ENCODE results near the gene IFT122.

IFT122 gene

DNA sequence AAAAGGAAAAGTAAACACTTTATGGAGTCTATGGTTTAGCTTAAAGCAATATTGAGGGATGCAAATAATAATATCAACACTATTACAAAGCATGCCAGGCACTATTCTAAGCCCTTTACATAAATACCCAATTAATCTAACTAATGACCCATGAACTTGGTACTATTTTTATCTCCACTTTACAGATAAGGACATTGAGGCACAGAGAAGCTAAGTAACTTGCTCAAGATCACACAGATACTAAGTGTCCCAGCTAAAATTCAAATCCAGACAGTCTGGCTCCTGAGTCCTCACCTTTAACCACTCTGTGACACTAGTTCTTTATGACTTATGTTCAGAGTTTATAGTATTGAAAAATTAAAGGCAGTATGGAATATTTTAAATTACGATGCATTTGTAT, 5.9 kb upstream of the IFT122 start:
- TF ChIP-seq SPI1 (IDR thresholded peaks at IDR 0.05; ENCODE audit: borderline replicate concordance, low read depth): no peak
- TF ChIP-seq GABPA (IDR thresholded peaks at IDR 0.05; ENCODE audit: low read depth): no peak
- TF ChIP-seq, protein P1, sequence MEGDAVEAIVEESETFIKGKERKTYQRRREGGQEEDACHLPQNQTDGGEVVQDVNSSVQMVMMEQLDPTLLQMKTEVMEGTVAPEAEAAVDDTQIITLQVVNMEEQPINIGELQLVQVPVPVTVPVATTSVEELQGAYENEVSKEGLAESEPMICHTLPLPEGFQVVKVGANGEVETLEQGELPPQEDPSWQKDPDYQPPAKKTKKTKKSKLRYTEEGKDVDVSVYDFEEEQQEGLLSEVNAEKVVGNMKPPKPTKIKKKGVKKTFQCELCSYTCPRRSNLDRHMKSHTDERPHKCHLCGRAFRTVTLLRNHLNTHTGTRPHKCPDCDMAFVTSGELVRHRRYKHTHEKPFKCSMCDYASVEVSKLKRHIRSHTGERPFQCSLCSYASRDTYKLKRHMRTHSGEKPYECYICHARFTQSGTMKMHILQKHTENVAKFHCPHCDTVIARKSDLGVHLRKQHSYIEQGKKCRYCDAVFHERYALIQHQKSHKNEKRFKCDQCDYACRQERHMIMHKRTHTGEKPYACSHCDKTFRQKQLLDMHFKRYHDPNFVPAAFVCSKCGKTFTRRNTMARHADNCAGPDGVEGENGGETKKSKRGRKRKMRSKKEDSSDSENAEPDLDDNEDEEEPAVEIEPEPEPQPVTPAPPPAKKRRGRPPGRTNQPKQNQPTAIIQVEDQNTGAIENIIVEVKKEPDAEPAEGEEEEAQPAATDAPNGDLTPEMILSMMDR (IDR thresholded peaks at IDR 0.05; ENCODE audit: insufficient read depth, low read length): no peak
- TF ChIP-seq, protein P2, sequence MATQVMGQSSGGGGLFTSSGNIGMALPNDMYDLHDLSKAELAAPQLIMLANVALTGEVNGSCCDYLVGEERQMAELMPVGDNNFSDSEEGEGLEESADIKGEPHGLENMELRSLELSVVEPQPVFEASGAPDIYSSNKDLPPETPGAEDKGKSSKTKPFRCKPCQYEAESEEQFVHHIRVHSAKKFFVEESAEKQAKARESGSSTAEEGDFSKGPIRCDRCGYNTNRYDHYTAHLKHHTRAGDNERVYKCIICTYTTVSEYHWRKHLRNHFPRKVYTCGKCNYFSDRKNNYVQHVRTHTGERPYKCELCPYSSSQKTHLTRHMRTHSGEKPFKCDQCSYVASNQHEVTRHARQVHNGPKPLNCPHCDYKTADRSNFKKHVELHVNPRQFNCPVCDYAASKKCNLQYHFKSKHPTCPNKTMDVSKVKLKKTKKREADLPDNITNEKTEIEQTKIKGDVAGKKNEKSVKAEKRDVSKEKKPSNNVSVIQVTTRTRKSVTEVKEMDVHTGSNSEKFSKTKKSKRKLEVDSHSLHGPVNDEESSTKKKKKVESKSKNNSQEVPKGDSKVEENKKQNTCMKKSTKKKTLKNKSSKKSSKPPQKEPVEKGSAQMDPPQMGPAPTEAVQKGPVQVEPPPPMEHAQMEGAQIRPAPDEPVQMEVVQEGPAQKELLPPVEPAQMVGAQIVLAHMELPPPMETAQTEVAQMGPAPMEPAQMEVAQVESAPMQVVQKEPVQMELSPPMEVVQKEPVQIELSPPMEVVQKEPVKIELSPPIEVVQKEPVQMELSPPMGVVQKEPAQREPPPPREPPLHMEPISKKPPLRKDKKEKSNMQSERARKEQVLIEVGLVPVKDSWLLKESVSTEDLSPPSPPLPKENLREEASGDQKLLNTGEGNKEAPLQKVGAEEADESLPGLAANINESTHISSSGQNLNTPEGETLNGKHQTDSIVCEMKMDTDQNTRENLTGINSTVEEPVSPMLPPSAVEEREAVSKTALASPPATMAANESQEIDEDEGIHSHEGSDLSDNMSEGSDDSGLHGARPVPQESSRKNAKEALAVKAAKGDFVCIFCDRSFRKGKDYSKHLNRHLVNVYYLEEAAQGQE (IDR thresholded peaks at IDR 0.05; ENCODE audit: insufficient replicate concordance, low read depth): no peak
- no peak for TF ChIP-seq POLR2AphosphoS5 (IDR thresholded peaks at IDR 0.05; ENCODE audit: low read depth)
- DNase-seq (ENCODE audit: low read depth in 1 of 2, low spot score in 1 of 2): no peak
- Histone ChIP-seq H3K4me3 (replicated peaks; ENCODE audit: insufficient read depth, low read length) (no peak overlapping the region), H3K27me3 (ENCODE audit: insufficient read depth, poor library complexity, severe bottlenecking) (no peaks in the 10 kb centered on the region), H3K27ac (replicated peaks) (no peak overlapping the region)

DNA sequence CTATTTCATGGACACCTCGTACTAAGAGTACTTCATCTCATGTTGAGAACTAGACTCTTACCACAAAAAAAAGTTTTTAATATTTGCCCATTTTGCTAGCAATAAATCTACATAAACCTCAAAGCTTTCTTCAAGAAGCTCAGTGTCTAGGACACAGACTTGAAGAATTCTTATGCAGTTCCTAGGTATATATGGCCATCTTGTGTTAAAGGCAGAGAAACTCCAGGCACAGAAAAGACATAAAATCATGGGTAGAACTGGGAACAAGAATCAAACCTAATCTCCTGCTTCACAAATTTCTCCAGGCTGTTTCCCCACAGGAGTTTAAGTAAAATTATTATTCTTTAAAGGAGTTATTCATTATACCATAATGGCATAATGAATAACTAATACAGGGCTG, 4.7 kb upstream of the IFT122 start:
- H3K27ac ChIP-seq (replicated peaks): no peak overlapping the region
- H3K4me3 ChIP-seq (replicated peaks; ENCODE audit: insufficient read depth, low read length): no peak overlapping the region
- DNase-seq (ENCODE audit: low read depth in 1 of 2, low spot score in 1 of 2): no peak
- no peaks in the 10 kb centered on the region for H3K27me3 ChIP-seq (ENCODE audit: insufficient read depth, poor library complexity, severe bottlenecking)
- TF ChIP-seq, protein P2 (IDR thresholded peaks at IDR 0.05; ENCODE audit: insufficient replicate concordance, low read depth): no peak
- TF ChIP-seq, protein P1 (IDR thresholded peaks at IDR 0.05; ENCODE audit: insufficient read depth, low read length): no peak
- TF ChIP-seq GABPA (IDR thresholded peaks at IDR 0.05; ENCODE audit: low read depth) (no peak), SPI1 (IDR thresholded peaks at IDR 0.05; ENCODE audit: borderline replicate concordance, low read depth) (no peak), POLR2AphosphoS5 (IDR thresholded peaks at IDR 0.05; ENCODE audit: low read depth) (no peak)

DNA sequence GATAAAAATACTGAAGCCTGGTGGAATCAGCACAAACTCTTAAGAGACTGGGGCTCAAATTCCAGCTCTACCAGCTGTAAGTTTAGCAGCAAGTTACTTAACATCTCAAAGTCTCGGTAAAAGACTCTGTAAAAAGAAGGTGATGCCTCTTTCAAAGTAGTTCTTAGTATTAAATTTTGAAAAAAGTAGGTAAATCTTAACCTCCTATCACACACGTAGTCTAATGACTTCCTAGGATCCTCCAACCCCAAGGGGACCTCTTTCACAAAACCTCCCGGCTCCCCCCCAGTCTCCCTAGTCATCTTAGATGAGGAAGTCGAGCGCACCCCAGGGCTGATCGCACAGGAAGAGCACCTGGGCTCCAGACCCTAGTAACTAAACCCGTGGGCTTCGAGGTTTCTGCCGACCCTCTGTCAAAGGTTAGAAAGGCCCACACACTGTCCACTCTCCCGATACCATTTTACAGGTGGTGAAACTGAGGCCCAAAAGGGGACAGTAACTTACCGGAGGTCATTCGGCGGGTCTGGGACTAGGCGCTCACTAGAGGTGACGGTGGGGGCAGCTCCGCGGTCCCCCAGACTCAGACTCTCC, 703 bp upstream of the IFT122 start:
- TF ChIP-seq, protein P2 (IDR thresholded peaks at IDR 0.05; ENCODE audit: insufficient replicate concordance, low read depth): no peak
- TF ChIP-seq SPI1 (IDR thresholded peaks at IDR 0.05; ENCODE audit: borderline replicate concordance, low read depth): peak; percentile 83
- TF ChIP-seq GABPA (IDR thresholded peaks at IDR 0.05; ENCODE audit: low read depth): 0 out of 2 replicates have a peak, but pooled peaks have one; percentile 13
- TF ChIP-seq, protein P1 (IDR thresholded peaks at IDR 0.05; ENCODE audit: insufficient read depth, low read length): no peak
- no peak for TF ChIP-seq POLR2AphosphoS5 (IDR thresholded peaks at IDR 0.05; ENCODE audit: low read depth)
- no peaks in the 10 kb centered on the region for H3K27me3 ChIP-seq (ENCODE audit: insufficient read depth, poor library complexity, severe bottlenecking)
- peak; percentile 59 to 84 for DNase-seq (ENCODE audit: low read depth in 1 of 2, low spot score in 1 of 2)
- H3K4me3 ChIP-seq (replicated peaks; ENCODE audit: insufficient read depth, low read length): peak overlapping the region; percentile 89
- peak overlapping the region; percentile 95 for H3K27ac ChIP-seq (replicated peaks)
